Uterus (tissue), 4 donors: ENCODE data around the gene TMEM269. TPM values are rescaled to one million over a fixed set of nuclear protein-coding genes. Genes with fewer than 3 reads are reported as not detected.
A peak's percentile ranks its signal among the peaks of the same experiment; 100 is the strongest.

ENCODE experiments used
- DNase-seq, 2 donors: peaks; one replicate each; pipeline ENCODE4 v3.0.0-alpha.2; 2019 to 2020
- H3K27ac ChIP-seq, 2 donors: fragments of 200-600 bp; sonication (generic); 1 replicate in 1 of 2; 2 replicates in 1 of 2; pipeline ENCODE4 v1.5.1; 2016 to 2018
- H3K27me3 ChIP-seq, 2 donors: fragments of 200-600 bp; sonication (generic); one replicate each; pipeline ENCODE4 v1.5.1; 2018 to 2019; ENCODE audit warnings: control low read depth in 1 of 2
- H3K36me3 ChIP-seq, 2 donors: fragments of 200-600 bp; sonication (generic); one replicate each; pipeline ENCODE4 v1.5.1; 2019; ENCODE audit warnings: control low read depth in 1 of 2
- H3K4me1 ChIP-seq, 2 donors: fragments of 200-600 bp; sonication (generic); one replicate each; pipeline ENCODE4 v1.5.1; 2018 to 2019; ENCODE audit warnings: control low read depth in 1 of 2
- H3K4me3 ChIP-seq, 2 donors: fragments of 200-600 bp; sonication (generic); 1 replicate in 1 of 2; 2 replicates in 1 of 2; pipeline ENCODE4 v1.5.1; 2018 to 2019; ENCODE audit warnings: mild to moderate bottlenecking in 1 of 2
- H3K9me3 ChIP-seq, 2 donors: fragments of 200-600 bp; sonication (generic); one replicate each; pipeline ENCODE4 v1.5.1; 2019; ENCODE audit warnings: control low read depth in 1 of 2
- CTCF ChIP-seq, 4 experiments: fragments of 200-600 bp in 2 of 4; fragments of 450-650 bp in 2 of 4; sonication (generic) in 2 of 4; IDR thresholded peaks; one replicate each; pipeline ENCODE4 v1.5.1; 2016 to 2019; ENCODE audit warnings: antibody characterized with exemption in 4 of 4, mild to moderate bottlenecking in 2 of 4, moderate library complexity in 1 of 4
- POLR2A ChIP-seq, 2 donors: fragments of 450-650 bp; IDR thresholded peaks; one replicate each; pipeline ENCODE4 v1.6.1; 2016; ENCODE audit warnings: antibody characterized with exemption in 2 of 2, mild to moderate bottlenecking in 1 of 2, moderate library complexity in 1 of 2
- intact Hi-C: fragments of 100-400 bp; cut with DNase I; formaldehyde crosslinking; loops from one replicate; pipeline ENCODE4 v1.15.1; 2023; ENCODE audit warnings: low total_unique reads
- total RNA-seq, 4 donors: library from RNA; depleted of rRNA in 3 of 4; stranded (reverse); fragments of >200 nt in 3 of 4; gene quantifications; one replicate each; pipeline versions ENCODE4 v1.1.0 to v1.2.4, GENCODE V29; 2014 to 2023
- donor health status: DM: yes; HTN: yes; CAD: no.

Gene TMEM269
- total RNA-seq, 4 donors from 2014 or later: 0.07 to 1.1 TPM; not detected in 2

- intact Hi-C loops: no loop called here
- no peak overlapping the region for H3K4me3 ChIP-seq
These were observed 31.7 kb upstream of the TMEM269 start for GRCh38 chr1:42753070-42753469.

GRCh38 chr1:42756956-42757891, 27.6 kb upstream of the TMEM269 start:
- Histone ChIP-seq H3K4me1 (no peaks in the 10 kb centered on the region), H3K9me3 (no peaks in the 10 kb centered on the region), H3K4me3 (no peak overlapping the region), H3K27me3 (no peaks in the 10 kb centered on the region), H3K36me3 (no peaks in the 10 kb centered on the region), H3K27ac (no peak overlapping the region)
- intact Hi-C loops: no loop called here
- TF ChIP-seq POLR2A (IDR thresholded peaks at IDR 0.05) (no peak), CTCF (IDR thresholded peaks at IDR 0.05) (peak; percentile 23 to 54 (median 40))
- DNase-seq: no peak

More at GRCh38 chr1:42753070-42753469, 31.7 kb upstream of the TMEM269 start:
- Histone ChIP-seq H3K36me3 (no peaks in the 10 kb centered on the region), H3K4me1 (no peaks in the 10 kb centered on the region), H3K27ac (no peak overlapping the region), H3K27me3 (no peaks in the 10 kb centered on the region), H3K9me3 (no peaks in the 10 kb centered on the region)
- no peak for DNase-seq
- TF ChIP-seq POLR2A (IDR thresholded peaks at IDR 0.05): no peak

GRCh38 chr1:42757892-42758275, 26.9 kb upstream of the TMEM269 start:
- Histone ChIP-seq H3K27ac (no peak overlapping the region), H3K4me1 (no peaks in the 10 kb centered on the region), H3K36me3 (no peaks in the 10 kb centered on the region), H3K27me3 (no peaks in the 10 kb centered on the region), H3K9me3 (no peaks in the 10 kb centered on the region), H3K4me3 (no peak overlapping the region)
- intact Hi-C loops: no loop called here
- DNase-seq: no peak
- TF ChIP-seq CTCF (IDR thresholded peaks at IDR 0.05) (no peak), POLR2A (IDR thresholded peaks at IDR 0.05) (no peak)

- H3K4me3 ChIP-seq: no peak overlapping the region
- H3K9me3 ChIP-seq: no peaks in the 10 kb centered on the region
- no peaks in the 10 kb centered on the region for H3K4me1 ChIP-seq
- DNase-seq: no peak
- no peak for TF ChIP-seq CTCF (IDR thresholded peaks at IDR 0.05)
- no peak for TF ChIP-seq POLR2A (IDR thresholded peaks at IDR 0.05)
- intact Hi-C loops: no loop called here
- no peaks in the 10 kb centered on the region for H3K36me3 ChIP-seq
- H3K27ac ChIP-seq: no peak overlapping the region
- no peaks in the 10 kb centered on the region for H3K27me3 ChIP-seq
These were observed 26.1 kb upstream of the TMEM269 start for GRCh38 chr1:42758641-42759040.

GRCh38 chr1:42759114-42759513, 25.7 kb upstream of the TMEM269 start:
- DNase-seq: no peak
- TF ChIP-seq POLR2A (IDR thresholded peaks at IDR 0.05): no peak
- no peak for TF ChIP-seq CTCF (IDR thresholded peaks at IDR 0.05)
- intact Hi-C loops: no loop called here
- H3K9me3 ChIP-seq: no peaks in the 10 kb centered on the region
- no peak overlapping the region for H3K4me3 ChIP-seq
- no peaks in the 10 kb centered on the region for H3K4me1 ChIP-seq
- H3K36me3 ChIP-seq: no peaks in the 10 kb centered on the region
- no peaks in the 10 kb centered on the region for H3K27me3 ChIP-seq
- no peak overlapping the region for H3K27ac ChIP-seq
